ENCODE results near the gene KBTBD8.

KBTBD8 gene

GRCh38 chr3:66971891-66972551, 26.1 kb upstream of the KBTBD8 start:
- TF ChIP-seq POLR2A (IDR thresholded peaks at IDR 0.05; ENCODE audit: low read depth, low read length) (no peak), POLR2AphosphoS5 (IDR thresholded peaks at IDR 0.05; ENCODE audit: low read depth, low read length) (no peak), TAF1 (IDR thresholded peaks at IDR 0.05; ENCODE audit: low read depth, low read length) (no peak), PAX5 (IDR thresholded peaks at IDR 0.05; ENCODE audit: insufficient read depth, low read length, severe bottlenecking) (peak; percentile 54)
- DNase-seq (ENCODE audit: insufficient read length, low spot score) = peak; percentile 52
- peak; percentile 97 for FAIRE-seq

GRCh38 chr3:66980791-66981190, 17.3 kb upstream of the KBTBD8 start:
- DNase-seq (ENCODE audit: insufficient read length, low spot score) (no peak), FAIRE-seq (no peak)
- TF ChIP-seq PAX5 (IDR thresholded peaks at IDR 0.05; ENCODE audit: insufficient read depth, low read length, severe bottlenecking) = no peak
- TF ChIP-seq SPI1 (IDR thresholded peaks at IDR 0.05; ENCODE audit: low read depth, low read length) = no peak
- TF ChIP-seq TAF1 (IDR thresholded peaks at IDR 0.05; ENCODE audit: low read depth, low read length) = no peak
- no peak for TF ChIP-seq POLR2AphosphoS5 (IDR thresholded peaks at IDR 0.05; ENCODE audit: low read depth, low read length)
- TF ChIP-seq POLR2A (IDR thresholded peaks at IDR 0.05; ENCODE audit: low read depth, low read length) = no peak
- no peak for TF ChIP-seq POU2F2 (IDR thresholded peaks at IDR 0.05; ENCODE audit: low read depth, low read length)

GRCh38 chr3:66983101-66983500, 15.0 kb upstream of the KBTBD8 start:
- TF ChIP-seq TAF1 (IDR thresholded peaks at IDR 0.05; ENCODE audit: low read depth, low read length) = no peak
- TF ChIP-seq POU2F2 (IDR thresholded peaks at IDR 0.05; ENCODE audit: low read depth, low read length) = no peak
- no peak for FAIRE-seq
- no peak for DNase-seq (ENCODE audit: insufficient read length, low spot score)

- DNase-seq (ENCODE audit: insufficient read length, low spot score) (no peak), FAIRE-seq (no peak)
- TF ChIP-seq POLR2A (IDR thresholded peaks at IDR 0.05; ENCODE audit: low read depth, low read length) (no peak), TAF1 (IDR thresholded peaks at IDR 0.05; ENCODE audit: low read depth, low read length) (no peak), POU2F2 (IDR thresholded peaks at IDR 0.05; ENCODE audit: low read depth, low read length) (no peak)
Measured at GRCh38 chr3:66985336-66985920, 12.7 kb upstream of the KBTBD8 start.

- FAIRE-seq (no peak), DNase-seq (ENCODE audit: insufficient read length, low spot score) (no peak)
- no peak for TF ChIP-seq PAX5 (IDR thresholded peaks at IDR 0.05; ENCODE audit: insufficient read depth, low read length, severe bottlenecking)
Measured at GRCh38 chr3:66986406-66986805, 11.7 kb upstream of the KBTBD8 start.

- TF ChIP-seq SPI1 (IDR thresholded peaks at IDR 0.05; ENCODE audit: low read depth, low read length) = no peak
- TF ChIP-seq POLR2AphosphoS5 (IDR thresholded peaks at IDR 0.05; ENCODE audit: low read depth, low read length) = no peak
- no peak for TF ChIP-seq PAX5 (IDR thresholded peaks at IDR 0.05; ENCODE audit: insufficient read depth, low read length, severe bottlenecking)
- no peak for TF ChIP-seq POU2F2 (IDR thresholded peaks at IDR 0.05; ENCODE audit: low read depth, low read length)
- no peak for TF ChIP-seq POLR2A (IDR thresholded peaks at IDR 0.05; ENCODE audit: low read depth, low read length)
- TF ChIP-seq TAF1 (IDR thresholded peaks at IDR 0.05; ENCODE audit: low read depth, low read length) = no peak
- FAIRE-seq (no peak), DNase-seq (ENCODE audit: insufficient read length, low spot score) (no peak)
Measured at GRCh38 chr3:66989241-66989640, 8.9 kb upstream of the KBTBD8 start.

GRCh38 chr3:66989860-66990696, 8.0 kb upstream of the KBTBD8 start:
- DNase-seq (ENCODE audit: insufficient read length, low spot score) (peak; percentile 15), FAIRE-seq (no peak)
- TF ChIP-seq SPI1 (IDR thresholded peaks at IDR 0.05; ENCODE audit: low read depth, low read length) (no peak), TAF1 (IDR thresholded peaks at IDR 0.05; ENCODE audit: low read depth, low read length) (no peak), PAX5 (IDR thresholded peaks at IDR 0.05; ENCODE audit: insufficient read depth, low read length, severe bottlenecking) (no peak), POU2F2 (IDR thresholded peaks at IDR 0.05; ENCODE audit: low read depth, low read length) (no peak), POLR2AphosphoS5 (IDR thresholded peaks at IDR 0.05; ENCODE audit: low read depth, low read length) (no peak), POLR2A (IDR thresholded peaks at IDR 0.05; ENCODE audit: low read depth, low read length) (no peak)

GRCh38 chr3:66991459-66991858, 6.6 kb upstream of the KBTBD8 start:
- DNase-seq (ENCODE audit: insufficient read length, low spot score) (no peak), FAIRE-seq (no peak)
- TF ChIP-seq PAX5 (IDR thresholded peaks at IDR 0.05; ENCODE audit: insufficient read depth, low read length, severe bottlenecking) = no peak
- no peak for TF ChIP-seq POLR2A (IDR thresholded peaks at IDR 0.05; ENCODE audit: low read depth, low read length)
- TF ChIP-seq POU2F2 (IDR thresholded peaks at IDR 0.05; ENCODE audit: low read depth, low read length) = no peak
- no peak for TF ChIP-seq SPI1 (IDR thresholded peaks at IDR 0.05; ENCODE audit: low read depth, low read length)
- no peak for TF ChIP-seq POLR2AphosphoS5 (IDR thresholded peaks at IDR 0.05; ENCODE audit: low read depth, low read length)
- TF ChIP-seq TAF1 (IDR thresholded peaks at IDR 0.05; ENCODE audit: low read depth, low read length) = no peak

GRCh38 chr3:66993082-66993481, 5.0 kb upstream of the KBTBD8 start:
- no peak for FAIRE-seq
- no peak for DNase-seq (ENCODE audit: insufficient read length, low spot score)
- TF ChIP-seq POLR2A (IDR thresholded peaks at IDR 0.05; ENCODE audit: low read depth, low read length) (no peak), SPI1 (IDR thresholded peaks at IDR 0.05; ENCODE audit: low read depth, low read length) (no peak), PAX5 (IDR thresholded peaks at IDR 0.05; ENCODE audit: insufficient read depth, low read length, severe bottlenecking) (no peak), POU2F2 (IDR thresholded peaks at IDR 0.05; ENCODE audit: low read depth, low read length) (no peak), POLR2AphosphoS5 (IDR thresholded peaks at IDR 0.05; ENCODE audit: low read depth, low read length) (no peak), TAF1 (IDR thresholded peaks at IDR 0.05; ENCODE audit: low read depth, low read length) (no peak)

- DNase-seq (ENCODE audit: insufficient read length, low spot score) = no peak
- no peak for FAIRE-seq
- TF ChIP-seq POU2F2 (IDR thresholded peaks at IDR 0.05; ENCODE audit: low read depth, low read length) (no peak), SPI1 (IDR thresholded peaks at IDR 0.05; ENCODE audit: low read depth, low read length) (no peak), POLR2A (IDR thresholded peaks at IDR 0.05; ENCODE audit: low read depth, low read length) (no peak), POLR2AphosphoS5 (IDR thresholded peaks at IDR 0.05; ENCODE audit: low read depth, low read length) (no peak), TAF1 (IDR thresholded peaks at IDR 0.05; ENCODE audit: low read depth, low read length) (no peak), PAX5 (IDR thresholded peaks at IDR 0.05; ENCODE audit: insufficient read depth, low read length, severe bottlenecking) (no peak)
Measured at GRCh38 chr3:66994588-66994987, 3.5 kb upstream of the KBTBD8 start.
